Measurements from ENCODE around the gene PGBD1. TPM values are rescaled to one million over a fixed set of nuclear protein-coding genes. Genes with fewer than 3 reads are reported as not detected.
A peak's percentile ranks its signal among the peaks of the same experiment; 100 is the strongest.

The PGBD1 gene
- total RNA-seq, 4 donors from 2014 or later, result 5.8 to 8.7 (median 7.1) TPM

DNA sequence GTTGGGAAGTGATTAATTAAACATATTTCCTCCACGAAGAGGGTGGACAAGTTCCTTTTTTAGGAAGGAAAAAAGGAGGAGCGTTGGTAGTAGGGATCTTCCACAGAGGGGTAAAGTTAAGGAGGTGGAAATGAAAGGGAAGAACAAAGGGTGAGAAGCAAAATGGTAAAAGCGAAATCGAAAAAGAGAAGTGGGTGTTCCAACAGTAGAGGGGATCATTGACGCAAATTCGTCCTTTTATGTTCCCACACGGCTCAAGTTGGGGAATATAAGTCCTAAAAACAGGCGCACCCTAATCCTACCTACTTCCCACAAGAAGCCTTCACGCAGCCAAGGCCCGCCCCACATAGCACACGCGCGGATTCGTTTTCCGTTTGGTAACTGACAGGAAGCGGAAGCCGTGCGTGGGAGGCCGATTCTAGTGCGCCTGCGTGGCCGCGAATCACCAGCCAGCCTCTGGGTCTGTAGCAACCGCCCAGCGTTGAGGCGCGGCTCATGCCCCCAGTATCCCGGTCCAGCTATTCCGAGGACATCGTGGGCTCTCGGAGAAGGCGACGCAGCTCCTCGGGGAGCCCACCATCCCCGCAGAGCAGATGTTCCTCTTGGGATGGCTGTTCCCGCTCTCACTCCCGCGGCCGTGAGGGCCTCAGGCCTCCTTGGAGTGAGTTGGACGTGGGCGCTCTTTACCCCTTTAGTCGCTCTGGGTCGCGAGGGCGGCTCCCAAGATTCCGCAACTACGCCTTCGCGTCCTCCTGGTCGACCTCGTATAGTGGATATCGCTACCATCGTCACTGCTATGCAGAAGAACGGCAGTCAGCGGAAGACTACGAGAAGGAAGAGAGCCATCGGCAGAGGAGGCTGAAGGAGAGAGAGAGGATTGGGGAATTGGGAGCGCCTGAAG lies 22.2 kb upstream of the PGBD1 start, which contains the start of gene NKAPL:
Gene NKAPL (plus strand): TSS at position 421 of the 901 bp plus-strand sequence. CDS start 75 bp downstream, at position 496.
- no peaks in the 10 kb centered on the region for H3K27me3 ChIP-seq
- 27% methylated on average over 38 of the region's 58 CpGs for WGBS
- peak within 1 kb of the TSS in 3 of 4 donors; percentile 1 to 29 (median 22) for H3K27ac ChIP-seq (replicated peaks in 1 of 4)
- peak; percentile 80 to 81 for TF ChIP-seq POLR2AphosphoS5 (IDR thresholded peaks at IDR 0.05)
- TF ChIP-seq, protein P1, sequence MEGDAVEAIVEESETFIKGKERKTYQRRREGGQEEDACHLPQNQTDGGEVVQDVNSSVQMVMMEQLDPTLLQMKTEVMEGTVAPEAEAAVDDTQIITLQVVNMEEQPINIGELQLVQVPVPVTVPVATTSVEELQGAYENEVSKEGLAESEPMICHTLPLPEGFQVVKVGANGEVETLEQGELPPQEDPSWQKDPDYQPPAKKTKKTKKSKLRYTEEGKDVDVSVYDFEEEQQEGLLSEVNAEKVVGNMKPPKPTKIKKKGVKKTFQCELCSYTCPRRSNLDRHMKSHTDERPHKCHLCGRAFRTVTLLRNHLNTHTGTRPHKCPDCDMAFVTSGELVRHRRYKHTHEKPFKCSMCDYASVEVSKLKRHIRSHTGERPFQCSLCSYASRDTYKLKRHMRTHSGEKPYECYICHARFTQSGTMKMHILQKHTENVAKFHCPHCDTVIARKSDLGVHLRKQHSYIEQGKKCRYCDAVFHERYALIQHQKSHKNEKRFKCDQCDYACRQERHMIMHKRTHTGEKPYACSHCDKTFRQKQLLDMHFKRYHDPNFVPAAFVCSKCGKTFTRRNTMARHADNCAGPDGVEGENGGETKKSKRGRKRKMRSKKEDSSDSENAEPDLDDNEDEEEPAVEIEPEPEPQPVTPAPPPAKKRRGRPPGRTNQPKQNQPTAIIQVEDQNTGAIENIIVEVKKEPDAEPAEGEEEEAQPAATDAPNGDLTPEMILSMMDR (IDR thresholded peaks at IDR 0.05), result no peak
- H3K4me3 ChIP-seq, result peak within 1 kb of the TSS; percentile 54 to 61 (median 58)
- H3K4me1 ChIP-seq, result peaks cover 0 to 12% (median 10%) of the 10 kb centered on the region in 4 donors
- H3K36me3 ChIP-seq, result no peaks in the 10 kb centered on the region
- intact Hi-C loops (cut with DNase I), result no loop called here
- peaks cover 0 to 22% (median 10%) of the 10 kb centered on the region in 4 donors for H3K9me3 ChIP-seq
- DNase-seq (ENCODE audit: extremely low spot score), result no peak

DNA sequence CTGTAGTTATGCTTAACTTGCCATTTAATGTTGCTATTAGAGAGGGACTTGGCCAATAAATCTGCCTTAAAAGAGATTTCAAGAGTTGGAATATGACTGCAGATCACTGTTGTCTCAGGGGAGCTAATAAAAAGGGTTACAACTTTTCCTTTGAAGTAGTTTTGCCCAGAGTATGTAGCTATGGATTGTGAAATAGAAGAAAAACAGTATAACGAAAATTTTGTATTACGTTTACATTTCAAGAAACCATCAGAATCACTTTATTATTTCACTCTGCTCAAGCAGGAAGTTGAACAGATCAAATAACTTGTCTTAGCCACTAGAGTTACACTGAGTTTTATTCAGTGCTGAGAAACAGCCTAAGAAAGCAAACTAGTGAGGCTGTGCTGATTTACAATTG lies 17.4 kb upstream of the PGBD1 start:
- intact Hi-C loops (cut with DNase I), result loop anchor here (5.0 kb wide), 1 partner anchor 37 kb away; the partner anchor contains the start of gene ZSCAN9
- H3K36me3 ChIP-seq, result no peaks in the 10 kb centered on the region
- TF ChIP-seq POLR2AphosphoS5 (IDR thresholded peaks at IDR 0.05), result no peak
- TF ChIP-seq, protein P1 (IDR thresholded peaks at IDR 0.05), result no peak
- TF ChIP-seq EP300 (IDR thresholded peaks at IDR 0.05), result no peak
- no peak for TF ChIP-seq POLR2A (IDR thresholded peaks at IDR 0.05; ENCODE audit: low read depth)
- H3K27me3 ChIP-seq, result no peaks in the 10 kb centered on the region
- H3K27ac ChIP-seq (replicated peaks in 1 of 4), result no peak overlapping the region
- peaks cover 17 to 31% (median 29%) of the 10 kb centered on the region in 4 donors for H3K4me1 ChIP-seq
- H3K4me3 ChIP-seq, result no peak overlapping the region
- no peak for DNase-seq (ENCODE audit: extremely low spot score)
- 23% methylated on average over 2 of the region's 2 CpGs for WGBS
- peaks cover 0 to 22% (median 10%) of the 10 kb centered on the region in 4 donors for H3K9me3 ChIP-seq

DNA sequence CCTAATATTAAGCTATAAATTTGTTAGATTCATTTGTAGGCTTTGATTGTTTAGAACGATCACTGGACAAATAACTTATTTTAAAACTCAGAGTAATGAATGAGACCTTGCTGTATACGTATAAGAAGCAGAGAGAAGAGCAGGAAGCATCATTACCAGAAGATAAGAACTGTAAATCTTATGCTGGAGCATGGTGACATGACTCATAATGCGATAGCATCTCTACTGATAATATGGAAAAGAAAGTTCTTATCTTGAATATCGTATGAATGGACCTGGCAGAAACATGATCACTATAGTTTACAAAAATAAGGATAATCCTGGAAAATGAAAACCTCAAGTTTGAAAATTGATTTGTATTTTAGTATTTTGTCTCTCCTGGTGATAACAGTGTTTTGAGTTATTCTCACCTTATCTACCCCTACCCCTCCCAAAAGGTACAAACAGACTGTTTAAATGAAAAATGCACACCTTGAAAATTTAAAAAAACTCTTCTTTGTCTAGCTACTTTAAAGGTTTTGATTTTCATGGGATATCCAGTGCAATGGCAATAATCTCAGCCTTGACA lies 16.5 kb upstream of the PGBD1 start:
- Histone ChIP-seq H3K9me3 (peaks cover 0 to 14% (median 6%) of the 10 kb centered on the region in 4 donors), H3K36me3 (no peaks in the 10 kb centered on the region), H3K27ac (replicated peaks in 1 of 4) (no peak overlapping the region), H3K4me3 (no peak overlapping the region), H3K27me3 (no peaks in the 10 kb centered on the region), H3K4me1 (peaks cover 17 to 32% (median 29%) of the 10 kb centered on the region in 4 donors)
- no peak for TF ChIP-seq EP300 (IDR thresholded peaks at IDR 0.05)
- no peak for TF ChIP-seq POLR2AphosphoS5 (IDR thresholded peaks at IDR 0.05)
- no peak for TF ChIP-seq POLR2A (IDR thresholded peaks at IDR 0.05; ENCODE audit: low read depth)
- TF ChIP-seq, protein P1 (IDR thresholded peaks at IDR 0.05), result no peak
- intact Hi-C loops (cut with DNase I), result loop anchor here (5.0 kb wide), 3 partner anchors 38 to 123 kb away; partner anchors contain the start of genes ZKSCAN8 and ZSCAN9
- WGBS, result 67% methylated on average over 4 of the region's 4 CpGs
- no peak for DNase-seq (ENCODE audit: extremely low spot score)

DNA sequence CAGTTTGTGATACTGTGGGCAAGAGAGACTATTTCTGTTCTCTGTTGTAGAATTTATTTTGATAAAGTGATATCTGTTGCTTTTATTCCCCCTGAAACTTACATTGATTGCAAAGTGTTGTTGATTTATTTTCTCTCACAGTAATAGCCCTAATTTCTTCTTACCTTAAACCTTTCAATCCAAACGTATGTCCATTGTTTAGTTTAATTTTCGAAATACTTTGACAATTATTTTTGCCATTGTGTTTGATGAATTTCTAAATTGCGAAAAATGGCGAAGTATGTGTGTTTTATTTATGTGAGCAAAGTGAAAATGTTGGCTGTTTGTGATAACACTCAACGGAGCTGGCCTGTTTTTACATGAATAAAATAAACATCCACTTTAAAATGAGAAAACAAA lies 14.8 kb upstream of the PGBD1 start:
- intact Hi-C loops (cut with DNase I), result loop anchor here (5.0 kb wide), 2 partner anchors 86 to 124 kb away; partner anchors contain the start of gene ZKSCAN8
- peaks cover 17 to 32% (median 29%) of the 10 kb centered on the region in 4 donors for H3K4me1 ChIP-seq
- no peaks in the 10 kb centered on the region for H3K27me3 ChIP-seq
- no peak for DNase-seq (ENCODE audit: extremely low spot score)
- no peak for TF ChIP-seq EP300 (IDR thresholded peaks at IDR 0.05)
- TF ChIP-seq POLR2AphosphoS5 (IDR thresholded peaks at IDR 0.05), result no peak
- TF ChIP-seq, protein P1 (IDR thresholded peaks at IDR 0.05), result no peak
- no peak for TF ChIP-seq POLR2A (IDR thresholded peaks at IDR 0.05; ENCODE audit: low read depth)
- peak overlapping the region; percentile 84 to 89 (median 86) for H3K27ac ChIP-seq (replicated peaks in 1 of 4)
- WGBS, result 3% methylated on average over 5 of the region's 5 CpGs
- peaks cover 0 to 6% (median under 1%) of the 10 kb centered on the region in 4 donors for H3K36me3 ChIP-seq
- peak overlapping the region; percentile 70 to 83 (median 74) for H3K4me3 ChIP-seq
- no peaks in the 10 kb centered on the region for H3K9me3 ChIP-seq
